Fibroblast of skin of left quadriceps (primary cell): ENCODE results near the gene NAA50.

ENCODE experiments used
- DNase-seq, 2 experiments: peaks; one replicate each; pipeline ENCODE4 v3.0.0-alpha.2; 2013; ENCODE audit warnings: low read depth in 2 of 2

Gene NAA50

DNA sequence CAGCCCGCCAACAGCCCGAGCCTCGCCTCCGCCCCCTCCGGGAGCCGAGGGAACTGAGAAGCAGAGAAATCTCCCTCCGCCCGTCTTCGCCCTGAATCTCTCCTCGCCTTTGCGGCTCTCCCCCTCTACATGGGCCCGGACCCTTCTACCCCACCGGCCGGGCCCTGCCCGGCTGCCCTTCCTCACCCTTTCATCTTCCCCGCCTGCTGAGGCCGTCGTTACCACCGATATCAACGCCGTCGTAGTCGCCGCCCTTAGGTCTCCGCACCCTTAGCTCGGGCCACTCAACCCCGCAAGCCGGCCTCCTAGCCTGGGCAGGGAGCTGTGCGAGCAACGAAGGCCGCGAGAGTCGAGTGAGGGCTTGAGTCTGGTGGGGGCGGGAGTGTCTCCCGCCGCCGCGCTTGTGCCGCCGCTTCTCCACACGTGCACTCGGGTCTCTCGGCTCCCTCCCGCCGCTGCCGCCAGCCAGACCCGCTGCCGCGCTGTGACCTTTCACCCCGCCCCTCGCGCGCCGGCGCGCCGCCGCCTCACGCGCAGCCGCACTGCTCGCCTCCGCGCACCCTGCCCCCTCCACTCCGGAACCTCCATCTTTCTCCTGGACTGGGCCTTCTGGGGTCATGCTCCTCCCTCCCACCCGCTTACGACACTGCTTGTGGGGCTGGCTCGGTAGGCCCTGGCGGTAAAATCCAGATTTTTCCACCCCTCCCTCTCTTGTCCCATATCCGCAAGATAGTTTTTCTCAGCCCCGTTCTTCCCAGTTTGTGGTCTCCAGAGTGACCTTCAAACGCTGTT is at the start of gene NAA50:
NAA50 (minus strand) TSS at position 494 of the 792 bp plus-strand sequence; CDS start at position 194, 300 bp downstream.
- DNase-seq, result peak; percentile 85 to 86

DNA sequence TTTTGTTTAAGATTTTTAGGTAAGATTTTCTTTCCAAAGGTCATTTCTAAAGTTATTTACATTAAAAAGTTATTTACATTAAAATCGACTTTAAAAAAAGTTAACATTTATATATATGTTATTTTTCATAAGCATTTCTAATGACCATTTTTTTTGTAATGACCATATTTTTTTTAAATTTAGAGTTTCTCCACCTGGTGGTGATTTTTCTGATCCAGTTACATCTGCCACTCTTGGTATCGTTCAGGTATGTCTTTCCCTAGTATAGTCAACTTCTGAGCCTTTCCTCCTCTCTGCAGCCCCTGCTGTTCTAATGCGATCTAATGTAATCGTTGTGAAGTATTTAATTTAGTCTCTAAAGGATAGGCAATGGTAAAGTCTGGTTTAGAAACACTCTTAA is 49.6 kb upstream of the NAA50 start:
- DNase-seq, result no peak

DNA sequence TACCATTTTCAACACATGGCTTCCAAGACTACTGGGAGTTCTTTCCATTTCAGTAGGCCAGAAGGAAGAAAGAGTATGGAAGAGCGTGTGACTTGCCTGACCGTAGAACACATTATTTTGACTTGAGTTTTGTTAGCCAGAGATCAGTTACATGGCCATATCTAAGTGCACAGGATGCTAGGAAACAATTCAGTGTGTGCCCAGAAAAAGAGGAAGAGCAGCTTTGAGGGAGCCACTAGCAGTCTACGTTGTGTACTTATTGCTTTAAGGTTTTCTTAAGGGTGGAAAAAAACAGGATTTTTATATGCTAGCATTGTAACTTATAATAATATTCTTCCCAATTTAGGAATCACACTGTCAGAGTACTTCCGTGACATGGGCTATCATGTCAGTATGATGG is 48.5 kb upstream of the NAA50 start:
- DNase-seq, result no peak

DNA sequence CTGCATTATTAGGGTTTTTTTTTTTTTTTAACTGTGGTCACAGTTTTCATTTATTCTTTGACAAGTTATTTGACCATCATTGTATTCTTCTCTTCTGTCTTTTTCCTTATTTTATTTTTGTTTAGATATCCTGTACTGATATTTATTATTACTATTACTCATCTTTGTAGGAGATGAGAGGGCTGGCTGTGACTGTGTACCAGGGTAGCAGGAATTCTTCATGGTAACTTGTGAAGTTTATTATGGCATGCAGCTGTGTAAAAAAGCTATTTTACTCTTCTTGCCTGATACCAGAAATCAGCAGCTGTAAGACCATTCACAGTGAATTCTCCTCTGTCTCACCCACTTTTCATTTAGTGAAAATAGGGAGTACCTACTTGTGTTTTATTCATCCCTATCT is 45.3 kb upstream of the NAA50 start:
- DNase-seq, result no peak

DNA sequence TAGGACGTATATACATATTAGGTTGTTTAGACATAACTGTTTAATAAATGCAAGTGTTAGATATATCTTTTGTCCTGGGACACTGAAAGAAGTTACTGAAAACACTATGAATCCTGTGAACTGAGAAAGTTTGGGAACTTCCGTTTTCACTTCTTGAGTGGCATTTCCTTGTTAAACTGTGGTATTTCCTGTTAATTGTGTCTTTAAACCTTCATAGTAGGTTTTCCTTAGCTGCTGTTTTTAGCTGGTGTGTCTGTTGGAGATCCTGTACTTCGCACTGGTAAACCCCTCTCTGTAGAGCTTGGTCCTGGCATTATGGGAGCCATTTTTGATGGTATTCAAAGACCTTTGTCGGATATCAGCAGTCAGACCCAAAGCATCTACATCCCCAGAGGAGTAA is 37.9 kb upstream of the NAA50 start:
- no peak for DNase-seq

DNA sequence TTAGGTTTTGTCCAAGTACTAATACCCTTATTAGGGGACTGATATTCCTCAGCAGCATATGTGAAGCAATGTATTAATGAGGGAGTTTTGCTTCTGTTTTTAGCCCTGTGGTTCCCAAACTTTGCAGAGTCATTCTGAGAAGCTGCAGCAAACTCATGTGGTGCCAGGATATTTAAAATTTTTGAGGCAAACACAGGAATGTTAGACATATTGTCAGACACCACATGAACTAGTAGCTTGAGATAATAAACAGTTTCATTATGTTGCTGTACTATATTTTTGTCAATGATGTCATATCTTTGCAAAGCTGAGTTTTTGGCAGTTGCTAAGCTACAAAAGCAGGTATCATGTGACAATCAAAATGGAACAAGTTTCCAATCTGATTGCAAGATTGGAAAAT is 37.4 kb upstream of the NAA50 start:
- peak; percentile 96 for DNase-seq

DNA sequence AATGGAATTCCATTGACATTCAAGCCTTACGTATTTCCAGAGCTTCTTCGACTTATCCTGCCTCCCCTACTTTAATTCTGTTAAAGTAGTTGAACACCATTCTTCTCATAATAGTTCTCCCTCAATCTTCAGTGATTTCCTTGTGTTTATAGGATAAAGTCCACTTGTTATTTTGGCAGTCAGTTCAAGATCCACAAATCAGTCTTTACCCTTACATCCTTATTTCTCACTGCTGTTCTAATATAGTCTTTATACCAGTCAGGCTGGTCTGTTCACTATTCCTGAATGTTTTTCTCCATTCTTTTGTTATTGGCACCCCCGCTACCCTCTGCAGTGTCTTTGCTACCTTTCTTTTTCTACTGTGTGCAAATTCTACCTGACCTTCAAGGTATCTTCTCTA is 30.5 kb upstream of the NAA50 start:
- no peak for DNase-seq

DNA sequence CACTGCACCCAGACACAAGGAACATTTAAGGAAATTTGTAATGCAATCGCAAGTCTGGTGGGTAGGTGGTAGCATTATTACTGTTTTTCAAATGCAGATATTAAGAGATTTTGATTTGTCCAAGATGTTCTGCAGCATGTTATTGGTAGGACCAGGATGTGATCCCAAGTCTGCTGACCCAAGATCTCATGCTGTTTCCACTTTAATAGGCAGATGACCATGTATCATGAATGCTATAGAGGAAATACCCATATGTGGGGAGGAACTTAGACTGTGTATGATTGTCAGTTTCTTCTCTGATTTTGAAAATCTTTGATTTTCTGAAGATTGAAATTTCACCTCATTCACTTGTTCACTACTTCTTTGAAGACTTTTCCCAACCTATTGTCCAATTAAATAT is 29.5 kb upstream of the NAA50 start:
- no peak for DNase-seq

DNA sequence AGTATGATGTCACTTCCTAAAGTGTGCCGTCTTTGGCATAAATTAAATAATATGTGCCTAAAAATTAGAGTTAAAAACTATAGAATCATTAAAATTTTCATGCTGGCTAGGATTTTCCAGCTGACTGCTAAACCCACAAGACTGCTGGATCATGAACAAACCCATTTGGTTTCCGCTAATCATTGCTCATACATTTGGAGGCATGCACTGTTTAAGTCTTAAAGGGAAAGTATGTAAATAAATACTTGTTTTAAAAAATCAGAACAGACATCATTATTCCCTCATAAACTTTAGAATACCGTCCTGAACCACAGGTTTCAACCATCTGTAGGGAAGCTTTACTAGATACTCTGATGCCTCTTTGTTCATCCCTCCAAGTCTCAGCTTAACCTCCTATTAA is 27.3 kb upstream of the NAA50 start:
- DNase-seq, result peak in 1 of 2 experiments; percentile 16

DNA sequence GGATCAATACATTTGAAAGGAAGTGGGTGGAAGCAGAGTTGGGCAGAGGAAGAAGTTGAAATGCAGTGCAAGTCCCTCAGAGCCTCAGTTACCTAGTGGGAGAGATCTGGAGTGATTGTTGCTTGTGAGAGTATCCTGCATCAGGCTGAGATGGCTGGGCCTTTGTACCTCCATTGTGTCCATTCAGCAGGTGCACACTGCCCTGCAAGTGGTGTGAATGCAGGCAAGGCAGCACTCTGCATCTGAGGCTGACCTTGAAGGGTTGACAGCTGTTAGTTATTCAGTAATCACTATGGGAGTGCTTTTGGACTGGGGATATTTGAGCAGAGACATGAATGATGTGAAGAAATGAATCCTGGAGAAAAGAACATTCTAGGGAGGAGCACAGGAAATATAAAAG is 25.9 kb upstream of the NAA50 start:
- DNase-seq, result no peak

DNA sequence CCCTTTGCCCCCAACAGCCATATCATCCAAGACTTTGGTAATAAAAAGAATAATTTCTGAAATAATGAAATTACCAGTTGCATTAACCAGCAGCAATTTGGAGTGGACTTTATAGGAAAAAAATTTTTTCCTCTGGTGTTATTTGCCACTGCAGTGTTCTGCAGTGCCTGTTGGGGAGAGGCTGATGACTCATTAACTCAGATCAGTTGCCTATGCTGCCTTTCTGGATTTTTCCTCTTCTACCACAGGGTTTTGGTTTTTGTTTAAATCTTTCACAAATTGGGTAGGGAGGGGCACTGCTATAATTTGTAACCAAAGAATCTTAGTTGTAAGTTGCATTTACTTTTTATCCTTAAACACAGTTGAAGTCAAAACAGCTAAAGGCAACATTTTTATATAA is 23.5 kb upstream of the NAA50 start:
- DNase-seq, result no peak

DNA sequence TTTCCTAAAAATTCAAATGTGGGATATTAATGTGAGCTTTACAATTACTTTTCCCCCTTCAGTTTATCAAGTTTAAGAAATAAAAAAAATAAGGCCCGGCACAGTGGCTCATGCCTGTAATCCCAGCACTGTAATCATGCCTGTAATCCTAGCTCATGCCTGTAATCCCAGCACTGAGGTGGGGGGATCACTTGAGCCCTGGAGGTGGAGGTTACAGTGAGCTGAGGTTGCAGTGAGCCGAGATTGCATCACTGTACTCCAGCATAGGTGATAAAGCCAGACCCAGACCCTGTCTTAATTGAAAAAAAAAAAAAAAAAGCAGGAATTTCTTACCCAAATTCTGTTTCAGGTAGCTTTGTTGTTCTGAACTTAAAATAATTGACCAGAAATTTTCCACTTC is 18.6 kb upstream of the NAA50 start:
- no peak for DNase-seq

DNA sequence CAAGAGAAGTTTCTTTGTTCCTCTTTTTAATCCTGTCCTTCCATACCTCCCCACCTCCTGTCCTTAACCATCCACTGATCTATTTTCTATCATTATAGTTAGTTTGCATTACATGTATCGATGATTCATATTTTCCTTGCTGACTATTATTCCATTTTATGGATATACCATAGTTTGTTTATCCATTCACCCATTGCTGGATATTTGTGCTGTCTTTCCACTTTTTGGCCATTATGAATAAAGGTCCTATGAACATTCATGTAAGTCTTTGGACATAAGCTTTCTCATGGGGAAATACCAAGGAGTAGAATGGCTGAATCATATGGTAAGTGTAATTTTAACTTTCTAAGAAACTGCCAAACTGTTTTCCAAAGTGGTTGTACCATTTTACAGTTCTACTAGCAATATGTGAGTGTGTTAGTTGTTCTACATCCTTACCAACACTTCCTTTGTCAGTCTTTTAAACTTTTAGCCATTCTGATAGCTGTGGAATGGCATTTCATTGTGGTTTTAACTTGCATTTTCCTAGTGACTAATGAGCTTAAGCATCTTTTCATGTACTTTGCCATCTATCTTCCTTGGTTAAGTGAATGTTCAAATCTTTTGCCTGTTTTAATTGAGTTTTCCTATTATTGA is 12.5 kb upstream of the NAA50 start:
- peak in 1 of 2 experiments; percentile 39 for DNase-seq

DNA sequence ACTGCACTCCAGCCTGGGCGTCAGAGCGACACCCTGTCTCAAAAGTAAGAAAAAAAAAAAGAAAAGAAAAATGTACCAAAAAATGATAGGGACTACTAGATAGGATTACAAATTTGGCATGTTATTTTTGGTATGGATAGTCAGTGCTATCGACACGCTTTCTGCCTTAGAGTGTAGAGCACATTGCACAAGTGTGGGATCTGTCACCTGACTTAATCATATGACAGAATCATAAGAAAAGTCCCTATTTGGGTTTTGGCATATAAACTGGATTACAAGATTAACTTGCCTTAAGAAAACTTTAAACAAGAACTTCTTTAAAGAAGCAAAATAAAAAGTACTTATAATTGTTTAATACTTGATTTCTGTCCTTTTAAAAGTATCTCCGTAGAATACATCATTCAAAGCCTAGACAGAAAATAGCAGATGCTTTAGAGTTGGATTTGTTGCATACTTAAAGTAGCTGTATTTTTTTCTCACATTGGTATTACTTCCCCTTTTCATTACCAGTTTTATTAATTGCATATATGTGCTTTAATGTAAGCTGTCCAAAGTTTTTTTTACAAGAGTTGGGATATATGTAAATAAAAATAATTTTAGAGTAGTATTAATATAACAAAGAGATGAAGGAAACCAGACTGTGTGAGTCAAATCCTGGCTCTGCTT is 8.6 kb upstream of the NAA50 start:
- DNase-seq, result no peak

DNA sequence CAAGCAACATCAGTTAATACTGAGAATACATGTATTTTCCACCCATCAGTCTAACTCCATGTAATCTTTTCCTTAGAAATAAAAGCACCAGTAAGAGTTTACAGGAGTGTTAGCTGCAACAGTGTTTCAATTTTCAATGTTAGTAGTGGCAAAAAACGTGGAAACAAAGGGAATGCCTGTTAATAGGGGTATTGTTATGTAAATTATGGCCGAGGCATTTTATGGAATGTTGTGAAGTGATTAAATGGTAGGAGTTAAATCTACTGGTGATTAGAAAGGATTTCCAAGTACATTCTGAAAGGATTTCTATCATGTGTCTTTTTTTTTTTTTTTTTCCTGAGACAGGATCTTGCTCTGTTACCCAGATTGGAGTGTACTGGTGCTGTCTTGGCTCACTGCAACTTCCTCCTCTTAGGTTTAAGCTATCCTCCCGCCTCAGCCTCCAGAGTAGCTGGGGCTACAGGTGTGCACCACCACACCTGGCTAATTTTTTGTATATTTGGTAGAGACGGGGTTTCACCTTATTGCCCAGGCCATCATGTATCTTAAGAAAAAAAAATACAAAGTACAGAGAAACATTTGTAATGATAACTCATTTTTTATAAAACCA is 7.4 kb upstream of the NAA50 start:
- no peak for DNase-seq

DNA sequence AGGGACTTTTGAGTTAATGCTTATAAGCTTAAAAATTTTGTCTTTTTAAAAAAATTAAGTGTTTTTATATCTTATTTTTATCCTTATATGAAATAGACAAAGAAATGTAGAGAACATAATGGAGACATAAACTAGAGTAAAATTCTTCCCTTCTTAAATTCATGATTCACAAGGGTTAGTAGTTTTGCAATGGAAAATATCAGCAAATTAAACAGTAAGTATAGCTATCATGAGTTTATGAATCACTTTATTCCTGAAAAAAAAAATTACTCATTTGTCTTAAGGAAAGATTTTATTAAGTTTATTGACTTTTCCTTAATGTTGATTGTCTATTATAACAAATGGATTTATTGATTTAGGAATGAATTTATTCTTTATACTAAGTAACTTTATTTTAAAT is 5.1 kb upstream of the NAA50 start:
- DNase-seq, result no peak

DNA sequence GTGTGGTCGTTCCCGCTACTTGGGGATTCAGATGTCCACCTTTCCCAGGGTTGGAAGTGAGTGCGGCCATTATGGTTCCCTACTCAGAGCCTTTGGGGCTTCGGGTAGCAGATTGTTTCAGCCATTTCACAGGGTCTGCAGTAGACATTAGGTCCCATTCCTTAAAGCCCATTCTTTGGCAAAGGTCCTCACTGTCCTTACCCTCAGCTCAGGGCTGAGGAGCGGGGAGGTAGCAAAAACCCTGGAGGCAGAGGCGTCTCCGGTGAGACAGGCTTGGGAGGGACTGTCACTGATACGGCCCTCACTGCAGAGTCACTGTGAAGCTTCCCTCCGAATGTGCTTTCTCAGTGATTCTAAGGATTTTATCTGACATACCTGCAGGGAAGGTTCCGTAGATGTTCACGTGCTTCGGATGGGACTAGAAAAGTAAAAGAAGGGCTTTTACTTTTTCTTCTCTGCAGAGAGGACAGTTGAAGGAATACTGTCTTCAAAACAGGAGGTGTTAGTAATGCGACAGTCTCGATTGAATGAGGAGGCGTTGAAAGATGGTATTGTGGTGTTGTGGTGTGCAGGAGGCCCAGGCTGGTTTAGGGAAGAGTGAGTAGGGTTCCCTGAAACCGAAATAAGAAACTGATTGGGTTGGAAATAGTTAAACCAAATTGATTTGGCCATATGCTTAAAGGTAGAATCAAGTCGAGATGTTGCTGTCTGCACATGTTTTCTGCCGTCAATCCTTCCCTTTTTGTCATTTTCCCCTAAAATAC is 1.4 kb upstream of the NAA50 start:
- no peak for DNase-seq

DNA sequence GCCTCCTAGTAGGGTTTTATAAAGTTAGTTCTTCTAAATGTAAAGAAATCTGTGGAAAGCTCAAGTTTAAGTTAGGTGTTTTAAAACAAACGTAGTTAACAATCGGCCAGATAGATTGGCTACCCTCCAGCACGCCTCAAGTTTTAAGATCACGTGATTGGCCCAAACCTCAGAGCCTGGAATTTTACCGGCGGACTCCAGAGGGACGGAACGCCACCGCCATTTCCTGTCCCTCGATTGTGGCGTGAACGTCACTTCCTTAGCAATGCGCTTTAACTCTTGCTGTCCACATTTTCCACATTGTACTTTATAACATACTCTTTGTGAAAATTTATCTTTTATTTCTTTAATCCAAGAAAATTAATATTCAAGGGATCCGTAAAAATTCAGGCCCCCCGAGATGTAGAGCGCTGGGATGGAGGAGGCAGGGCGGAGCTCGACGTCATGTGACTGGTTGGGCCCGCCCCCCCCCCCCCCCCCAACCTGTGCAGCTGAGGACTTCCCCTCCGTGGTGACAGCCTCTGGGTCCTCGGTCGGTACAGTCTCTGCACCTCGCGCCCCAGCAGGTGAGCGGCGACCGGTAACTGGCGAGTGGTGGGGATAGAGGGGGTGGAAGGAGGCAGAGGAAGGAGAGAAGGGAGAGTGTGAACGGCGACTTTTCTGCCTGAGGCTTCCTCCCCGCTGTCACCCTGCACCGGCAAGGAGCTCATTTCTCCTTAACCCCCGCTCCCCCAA is 666 bp upstream of the NAA50 start, which contains the start of gene ATP6V1A:
ATP6V1A (plus strand) TSS at position 488 of the 735 bp plus-strand sequence. CDS start 31,719 bp downstream, outside the sequence.
- DNase-seq, result peak; percentile 86 to 90

DNA sequence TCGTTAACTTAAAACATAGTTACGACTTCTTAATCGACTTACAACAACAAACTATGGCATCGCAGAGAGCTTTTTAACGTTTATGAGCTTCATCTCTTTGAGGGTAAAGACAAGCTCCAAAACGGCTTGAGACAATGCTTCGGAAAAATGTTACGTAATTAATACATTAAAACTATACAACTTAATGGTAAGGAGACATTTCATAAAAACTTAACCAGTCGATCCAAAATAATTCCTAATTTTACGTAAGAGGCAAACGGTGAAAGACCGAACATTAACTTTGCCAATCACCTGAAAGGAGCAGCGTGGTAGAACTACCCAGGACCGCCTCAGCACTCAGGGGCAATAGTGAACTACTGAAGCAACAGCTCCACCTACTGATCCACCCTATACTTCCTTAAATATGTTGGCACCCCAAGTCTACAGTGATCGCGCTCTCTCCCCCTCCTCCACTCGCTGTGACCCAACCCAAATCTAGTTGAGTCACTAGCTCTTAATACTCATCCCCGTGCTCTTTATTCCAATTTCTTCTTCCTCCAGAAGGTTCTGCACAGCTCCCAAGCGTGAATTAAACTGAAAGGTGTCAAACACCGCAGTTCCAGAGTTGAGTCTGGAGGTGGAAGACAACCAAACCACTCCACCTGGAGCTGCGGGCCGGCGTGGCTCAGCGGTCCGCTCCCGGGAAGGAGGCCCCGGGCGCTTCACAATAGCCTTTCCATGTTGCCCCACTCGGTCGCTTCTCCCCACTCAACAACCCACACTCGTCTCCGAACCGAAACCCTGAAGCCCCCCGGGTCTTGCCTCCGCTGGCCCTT is 901 bp downstream of the NAA50 start:
- peak; percentile 60 to 61 for DNase-seq

DNA sequence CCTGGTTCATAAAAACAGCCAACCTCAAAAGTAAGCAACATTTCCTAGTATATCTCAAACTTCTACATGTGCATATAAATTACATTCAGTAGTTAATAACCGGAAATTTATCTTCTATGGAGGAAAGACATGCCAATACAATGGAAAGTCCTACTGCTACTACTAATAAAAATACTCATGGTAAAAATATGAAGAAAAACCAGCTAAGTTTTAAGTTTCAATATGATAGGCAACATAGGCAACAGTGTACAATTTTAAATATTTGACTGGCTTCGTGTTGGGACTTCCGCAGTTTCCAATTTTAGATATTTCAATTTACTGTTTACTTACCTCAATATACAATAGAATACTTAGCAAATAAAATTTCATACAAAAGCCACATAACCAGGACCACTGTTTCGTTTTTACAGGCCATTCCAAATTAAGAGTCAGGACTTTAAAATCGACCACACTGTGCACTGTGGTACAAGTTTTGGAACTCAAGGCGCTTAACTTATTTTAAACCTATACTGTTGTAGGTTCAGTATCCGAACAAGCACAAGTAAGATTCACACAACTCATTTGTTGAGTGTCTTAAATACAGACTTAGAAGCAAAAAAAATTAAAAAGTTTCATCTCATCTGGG is 2.9 kb downstream of the NAA50 start:
- no peak for DNase-seq
